H9 (cell line): ENCODE data around the gene GAK. TPM values are rescaled to one million over a fixed set of nuclear protein-coding genes. Genes with fewer than 3 reads are reported as not detected.

Experiments used
- DNase-seq: peaks from one replicate; pipeline ENCODE4 v3.0.0-alpha.2; 2017
- H2AFZ ChIP-seq: one replicate; pipeline ENCODE4 v1.6.1; 2013; ENCODE audit warnings: mild to moderate bottlenecking, low read length, control low read depth, moderate library complexity
- H2AK5ac ChIP-seq: 2 replicates; pipeline ENCODE4 v1.6.1; 2013; ENCODE audit warnings: low read length, control low read depth, mixed read lengths; ENCODE audit not compliant: insufficient read length
- H2BK120ac ChIP-seq: one replicate; pipeline ENCODE4 v1.6.1; 2013; ENCODE audit warnings: low read depth, mild to moderate bottlenecking, low read length, control low read depth, inconsistent platforms; ENCODE audit not compliant: poor library complexity, severe bottlenecking
- H2BK12ac ChIP-seq: 2 replicates; pipeline ENCODE4 v1.6.1; 2013; ENCODE audit warnings: low read length, control low read depth, mixed read lengths, low read depth; ENCODE audit not compliant: insufficient read length
- H2BK15ac ChIP-seq: 2 replicates; pipeline ENCODE4 v1.6.1; 2013; ENCODE audit warnings: low read depth, low read length, control low read depth
- H2BK20ac ChIP-seq: one replicate; pipeline ENCODE4 v1.6.1; 2013; ENCODE audit warnings: low read depth, mild to moderate bottlenecking, low read length, control low read depth, inconsistent platforms; ENCODE audit not compliant: poor library complexity, severe bottlenecking
- H2BK5ac ChIP-seq: 2 replicates; pipeline ENCODE4 v1.6.1; 2013; ENCODE audit warnings: low read length, control low read depth, mixed read lengths; ENCODE audit not compliant: insufficient read length
- H3K14ac ChIP-seq: 2 replicates; pipeline ENCODE4 v1.6.1; 2013; ENCODE audit warnings: low read length, control low read depth; ENCODE audit not compliant: insufficient read depth
- H3K18ac ChIP-seq: 2 replicates; pipeline ENCODE4 v1.6.1; 2013; ENCODE audit warnings: low read depth, mild to moderate bottlenecking, mixed read lengths, low read length, control low read depth; ENCODE audit not compliant: insufficient read length
- H3K23ac ChIP-seq: 2 replicates; pipeline ENCODE4 v1.6.1; 2013; ENCODE audit warnings: low read length, control low read depth, mixed read lengths, low read depth; ENCODE audit not compliant: insufficient read length
- H3K23me2 ChIP-seq: 2 replicates; pipeline ENCODE4 v1.6.1; 2013; ENCODE audit warnings: low read depth, mild to moderate bottlenecking, mixed read lengths, low read length, control low read depth; ENCODE audit not compliant: insufficient read length, poor library complexity, severe bottlenecking
- H3K27ac ChIP-seq: 2 replicates; pipeline ENCODE4 v1.5.1; 2013; ENCODE audit warnings: low read length, control low read depth, mixed read lengths, low read depth; ENCODE audit not compliant: insufficient read length
- H3K27me3 ChIP-seq: 2 replicates; pipeline ENCODE4 v1.6.1; 2013; ENCODE audit warnings: low read length, control low read depth, inconsistent platforms; ENCODE audit not compliant: insufficient read depth
- H3K4ac ChIP-seq: 2 replicates; pipeline ENCODE4 v1.6.1; 2013; ENCODE audit warnings: low read depth, mild to moderate bottlenecking, control low read depth, inconsistent platforms, low read length, moderate library complexity
- H3K4me1 ChIP-seq: 2 replicates; pipeline ENCODE4 v1.6.1; 2013; ENCODE audit warnings: low read length, control low read depth, inconsistent platforms; ENCODE audit not compliant: insufficient read depth
- H3K4me2 ChIP-seq: 2 replicates; pipeline ENCODE4 v1.6.1; 2013; ENCODE audit warnings: low read length, control low read depth, mixed read lengths; ENCODE audit not compliant: insufficient read length, insufficient read depth
- H3K56ac ChIP-seq: 2 replicates; pipeline ENCODE4 v1.6.1; 2013; ENCODE audit warnings: low read depth, mild to moderate bottlenecking, mixed read lengths, low read length, control low read depth; ENCODE audit not compliant: insufficient read length
- H3K79me1 ChIP-seq: 2 replicates; pipeline ENCODE4 v1.6.1; 2013; ENCODE audit warnings: low read depth, mild to moderate bottlenecking, moderate library complexity, low read length, control low read depth, inconsistent platforms; ENCODE audit not compliant: insufficient read depth, poor library complexity, severe bottlenecking
- H3K79me2 ChIP-seq: 2 replicates; pipeline ENCODE4 v1.6.1; 2013; ENCODE audit warnings: low read length, control low read depth, inconsistent platforms; ENCODE audit not compliant: insufficient read depth
- H3K9ac ChIP-seq: 2 replicates; pipeline ENCODE4 v1.6.1; 2013; ENCODE audit warnings: low read length, control low read depth, mixed read lengths; ENCODE audit not compliant: insufficient read length; ENCODE audit errors: extremely low read depth
- H3K9me3 ChIP-seq: one replicate; pipeline ENCODE4 v1.6.1; 2013; ENCODE audit warnings: low read depth, low read length, inconsistent platforms; ENCODE audit not compliant: control insufficient read depth
- H3T11ph ChIP-seq: one replicate; pipeline ENCODE4 v1.6.1; 2013; ENCODE audit warnings: mild to moderate bottlenecking, low read length, control low read depth, inconsistent platforms
- H4K20me1 ChIP-seq: one replicate; pipeline ENCODE4 v1.6.1; 2013; ENCODE audit not compliant: control insufficient read depth, insufficient read length, insufficient read depth
- H4K5ac ChIP-seq: 2 replicates; pipeline ENCODE4 v1.6.1; 2013; ENCODE audit warnings: low read depth, mild to moderate bottlenecking, mixed read lengths, low read length, control low read depth; ENCODE audit not compliant: insufficient read length
- H4K8ac ChIP-seq: replicated peaks from 2 replicates; pipeline ENCODE4 v1.6.1; 2013; ENCODE audit warnings: low read length, control low read depth, mixed read lengths, low read depth; ENCODE audit not compliant: insufficient read length
- H4K91ac ChIP-seq: 2 replicates; pipeline ENCODE4 v1.6.1; 2013; ENCODE audit warnings: low read depth, mild to moderate bottlenecking, moderate library complexity, mixed read lengths, low read length, control low read depth; ENCODE audit not compliant: insufficient read length
- H3K27ac Mint-ChIP-seq, 3 experiments: 2 replicates in 2 of 3; 3 replicates in 1 of 3; pipeline ENCODE4 v1.8.0; 2020 to 2021; ENCODE audit warnings: mixed read lengths in 3 of 3, mild to moderate bottlenecking in 1 of 3, moderate library complexity in 1 of 3
- H3K27me3 Mint-ChIP-seq: 2 replicates; pipeline ENCODE4 v1.8.0; 2021; ENCODE audit warnings: low read depth, mild to moderate bottlenecking, moderate library complexity, mixed read lengths
- H3K36me3 Mint-ChIP-seq, 3 experiments: 2 replicates in 2 of 3; 3 replicates in 1 of 3; pipeline ENCODE4 v1.8.0; 2020 to 2021; ENCODE audit warnings: low read depth in 3 of 3, mixed read lengths in 3 of 3; ENCODE audit not compliant: insufficient read depth in 1 of 3
- H3K4me1 Mint-ChIP-seq, 2 experiments: 2 replicates each; pipeline ENCODE4 v1.8.0; 2020; ENCODE audit warnings: mixed read lengths in 2 of 2
- H3K4me3 Mint-ChIP-seq, 2 experiments: 2 replicates in 1 of 2; 3 replicates in 1 of 2; pipeline ENCODE4 v1.8.0; 2020 to 2021; ENCODE audit warnings: mild to moderate bottlenecking in 2 of 2, mixed read lengths in 2 of 2, moderate library complexity in 1 of 2
- H3K9me3 Mint-ChIP-seq, 2 experiments: 2 replicates in 1 of 2; 3 replicates in 1 of 2; pipeline ENCODE4 v1.8.0; 2020; ENCODE audit warnings: mild to moderate bottlenecking in 2 of 2, mixed read lengths in 2 of 2, moderate library complexity in 1 of 2
- CTCF ChIP-seq: fragments of 200-600 bp; sonication (generic); conservative IDR thresholded peaks from 3 replicates; pipeline ENCODE4 v1.8.0; 2021; ENCODE audit warnings: antibody characterized with exemption, mild to moderate bottlenecking
- WGBS: extraction: QIAGEN DNeasy Blood & Tissue Kit; methylation state at CpG from one replicate; pipeline ENCODE4 v1.1.7; 2013; ENCODE audit warnings: missing lambda C conversion rate, low lambda C conversion rate, mixed read lengths; ENCODE audit not compliant: insufficient read length; ENCODE audit errors: extremely low coverage; 5-methylcytosine and 5-hydroxymethylcytosine counted together
- total RNA-seq: library from RNA; stranded (reverse); gene quantifications from 2 replicates; pipeline ENCODE4 v1.2.1, GENCODE V29; 2021

GAK gene
- total RNA-seq, 1 experiment from 2014 or later, result 80.7 TPM

DNA sequence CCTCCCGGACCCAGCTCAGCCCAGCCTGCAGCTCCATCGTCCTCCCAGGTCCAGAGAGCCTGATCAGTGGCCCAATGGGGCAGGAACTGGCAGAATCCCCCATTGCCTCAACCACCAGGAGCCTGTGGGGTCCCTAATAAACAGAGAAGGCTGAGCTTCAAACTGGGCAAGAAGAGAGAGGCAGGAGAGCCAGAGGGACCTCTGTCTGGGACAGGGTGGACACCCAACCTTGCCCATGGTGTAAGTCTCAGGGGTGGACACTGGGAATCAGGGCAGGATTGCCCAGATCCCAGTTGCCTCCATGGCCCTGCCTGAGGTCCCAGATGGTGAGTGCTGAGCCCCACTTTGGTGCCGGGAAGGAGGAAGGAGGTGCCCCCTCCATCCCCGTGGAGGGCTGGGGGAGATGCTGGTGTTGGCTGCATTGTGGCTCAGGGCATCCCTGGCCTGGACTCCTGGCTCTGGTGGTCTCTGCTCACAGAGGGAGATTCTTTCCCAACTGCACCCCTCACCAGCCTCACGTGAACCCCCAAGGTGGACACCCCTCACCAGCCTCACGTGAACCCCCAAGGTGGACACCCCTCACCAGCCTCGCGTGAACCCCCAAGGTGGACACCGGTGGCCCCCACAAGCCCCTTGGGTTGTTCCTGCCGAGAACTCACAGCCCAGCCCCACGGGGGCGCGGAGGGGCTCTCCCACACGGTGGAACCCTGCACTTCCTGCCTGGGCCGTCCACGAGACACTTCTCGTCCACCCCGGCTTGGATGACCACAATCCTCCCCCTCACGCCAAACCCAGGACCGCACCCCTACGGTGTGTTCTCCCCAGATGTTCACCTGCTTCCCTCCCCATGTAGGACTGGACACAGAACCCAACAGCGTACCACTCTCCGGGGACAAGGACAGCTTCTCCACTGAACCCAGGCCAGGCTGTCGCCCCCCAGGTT, 111.6 kb downstream of the GAK start:
- Histone ChIP-seq H2BK120ac (no peak overlapping the region), H4K20me1 (no peaks in the 10 kb centered on the region), H2AFZ (no peak overlapping the region), H4K5ac (no peak overlapping the region), H3K14ac (no peak overlapping the region), H3K4ac (no peak overlapping the region), H3K23ac (no peak overlapping the region), H3K79me2 (no peaks in the 10 kb centered on the region), H3K4me1 (no peaks in the 10 kb centered on the region), H3K9me3 (no peaks in the 10 kb centered on the region), H3K56ac (no peak overlapping the region), H4K91ac (no peak overlapping the region), H3K4me2 (no peak overlapping the region), H3K79me1 (no peaks in the 10 kb centered on the region), H2AK5ac (no peak overlapping the region), H2BK15ac (no peak overlapping the region), H3K23me2 (no peaks in the 10 kb centered on the region), H3K18ac (no peak overlapping the region), H2BK20ac (no peak overlapping the region), H3T11ph (no peak overlapping the region), H3K27me3 (peaks cover 33% of the 10 kb centered on the region), H4K8ac (no peak overlapping the region), H2BK5ac (no peak overlapping the region), H2BK12ac (no peak overlapping the region), H3K9ac (no peak overlapping the region), H3K27ac (no peak overlapping the region)
- peaks cover 2 to 3% of the 10 kb centered on the region in 2 experiments; a peak in 2 of 4 replicates for H3K4me1 Mint-ChIP-seq
- H3K36me3 Mint-ChIP-seq, result no peaks in the 10 kb centered on the region
- DNase-seq, result no peak
- no peaks in the 10 kb centered on the region for H3K9me3 Mint-ChIP-seq
- peaks cover 99% of the 10 kb centered on the region for H3K27me3 Mint-ChIP-seq
- no CpG with 5 or more reads among the region's 24 CpGs for WGBS
- H3K4me3 Mint-ChIP-seq, result no peak overlapping the region
- no peak overlapping the region for H3K27ac Mint-ChIP-seq
- no peak for TF ChIP-seq CTCF
